H1 (cell line): ENCODE results near the gene RBM26. TPM values are rescaled to one million over a fixed set of nuclear protein-coding genes. Genes with fewer than 3 reads are reported as not detected.

Experiments
- CTCF ChIA-PET: fragments of 300-600 bp; sonication (Branson Sonifier 250); formaldehyde crosslinking; loops from one replicate; lab custom pipeline; 2021; ENCODE audit not compliant: partially characterized antibody; lab: Charles Lee
- POLR2A ChIA-PET: fragments of 300-600 bp; sonication (Branson Sonifier 250); formaldehyde crosslinking; loops from one replicate; lab custom pipeline; 2021; ENCODE audit warnings: inconsistent platforms; ENCODE audit not compliant: partially characterized antibody; lab: Charles Lee
- DNase-seq, 2 experiments: peaks; one replicate each; pipeline versions ENCODE4 v3.0.0 to v3.0.0-alpha.2; 2010 to 2022; ENCODE audit warnings: low spot score in 2 of 2, low read depth in 1 of 2, mixed read lengths in 1 of 2
- FAIRE-seq: peaks from 2 replicates; lab custom pipeline; 2011; peaks lifted over from hg19 to GRCh38; lab: Jason Lieb, UNC
- H2AFZ ChIP-seq: 2 replicates; pipeline ENCODE4 v1.8.1; 2012; ENCODE audit warnings: low read length, inconsistent platforms
- H2AK5ac ChIP-seq: 2 replicates; pipeline ENCODE4 v1.6.1; 2013; ENCODE audit warnings: low read depth, low read length
- H2BK120ac ChIP-seq: replicated peaks from 2 replicates; pipeline ENCODE3; 2013; ENCODE audit warnings: low read depth, low read length, inconsistent platforms
- H2BK12ac ChIP-seq: 2 replicates; pipeline ENCODE4 v1.6.1; 2013; ENCODE audit warnings: low read depth, low read length
- H2BK15ac ChIP-seq: 2 replicates; pipeline ENCODE4 v1.6.1; 2013; ENCODE audit warnings: low read length
- H2BK20ac ChIP-seq: 2 replicates; pipeline ENCODE4 v1.6.1; 2013; ENCODE audit warnings: low read length
- H2BK5ac ChIP-seq: 2 replicates; pipeline ENCODE4 v1.6.1; 2013; ENCODE audit warnings: low read depth, low read length
- H3K14ac ChIP-seq: 2 replicates; pipeline ENCODE4 v1.6.1; 2013; ENCODE audit warnings: inconsistent platforms; ENCODE audit not compliant: insufficient read length
- H3K18ac ChIP-seq: 2 replicates; pipeline ENCODE4 v1.6.1; 2013; ENCODE audit warnings: low read length; ENCODE audit errors: extremely low read depth
- H3K23ac ChIP-seq: 2 replicates; pipeline ENCODE4 v1.6.1; 2013; ENCODE audit warnings: inconsistent platforms; ENCODE audit not compliant: insufficient read length
- H3K23me2 ChIP-seq: 2 replicates; pipeline ENCODE4 v1.6.1; 2013; ENCODE audit warnings: low read depth, low read length
- H3K27ac ChIP-seq: 2 replicates; pipeline ENCODE4 v1.6.1; 2011; ENCODE audit warnings: low read depth, low read length, inconsistent platforms
- H3K27me3 ChIP-seq, 4 experiments: replicated peaks in 1 of 4; 1 replicate in 1 of 4; 2 replicates in 3 of 4; pipeline versions ENCODE4 v1.6.1 to v1.8.1; 2011 to 2013; ENCODE audit warnings: low read length in 3 of 4, mild to moderate bottlenecking in 3 of 4, inconsistent platforms in 2 of 4, mixed read lengths in 2 of 4, moderate library complexity in 1 of 4; ENCODE audit not compliant: control insufficient read depth in 3 of 4, insufficient read depth in 3 of 4; ENCODE audit errors: extremely low read depth in 1 of 4
- H3K36me3 ChIP-seq, 4 experiments: 2 replicates each; pipeline versions ENCODE4 v1.6.1 to v1.8.1; 2011 to 2013; ENCODE audit warnings: mild to moderate bottlenecking in 4 of 4, low read length in 3 of 4, moderate library complexity in 2 of 4, control low read depth in 1 of 4, inconsistent platforms in 1 of 4; ENCODE audit not compliant: insufficient read depth in 4 of 4, control insufficient read depth in 2 of 4
- H3K4ac ChIP-seq: replicated peaks from 2 replicates; pipeline ENCODE3; 2013; ENCODE audit warnings: low read length, low read depth, mixed read lengths, inconsistent platforms; ENCODE audit not compliant: insufficient read length
- H3K4me1 ChIP-seq, 4 experiments: replicated peaks in 1 of 4; 1 replicate in 1 of 4; 2 replicates in 3 of 4; pipeline versions ENCODE4 v1.6.1 to v1.8.1; 2011 to 2013; ENCODE audit warnings: low read length in 3 of 4, inconsistent platforms in 2 of 4, mixed read lengths in 1 of 4; ENCODE audit not compliant: insufficient read depth in 4 of 4, control insufficient read depth in 3 of 4
- H3K4me2 ChIP-seq, 2 experiments: 2 replicates each; pipeline versions ENCODE4 v1.6.1 to v1.8.1; 2011 to 2013; ENCODE audit warnings: low read depth in 2 of 2, low read length in 2 of 2, control low read depth in 1 of 2, inconsistent platforms in 1 of 2, mild to moderate bottlenecking in 1 of 2; ENCODE audit not compliant: insufficient read depth in 1 of 2
- H3K4me3 ChIP-seq, 4 experiments: fragments of 200-600, 300-600 bp in 1 of 4; sonication (generic), shearing (Covaris generic), sonication (Bioruptor Twin) in 1 of 4; 2 replicates each; pipeline versions ENCODE4 v1.5.1 to v1.8.1; 2011 to 2016; ENCODE audit warnings: low read length in 4 of 4, low read depth in 3 of 4, control low read depth in 2 of 4, inconsistent platforms in 2 of 4, mild to moderate bottlenecking in 2 of 4, mixed read lengths in 1 of 4, moderate library complexity in 1 of 4; ENCODE audit not compliant: insufficient read depth in 2 of 4; ENCODE audit errors: extremely low read depth in 1 of 4
- H3K56ac ChIP-seq: replicated peaks from 2 replicates; pipeline ENCODE3; 2013; ENCODE audit warnings: low read depth, mild to moderate bottlenecking, mixed read lengths, low read length, inconsistent platforms; ENCODE audit not compliant: insufficient read length
- H3K79me1 ChIP-seq: 2 replicates; pipeline ENCODE4 v1.6.1; 2013; ENCODE audit warnings: low read depth, low read length, control low read depth
- H3K79me2 ChIP-seq, 2 experiments: 2 replicates each; pipeline versions ENCODE4 v1.6.1 to v1.8.1; 2012 to 2013; ENCODE audit warnings: low read length in 2 of 2, mild to moderate bottlenecking in 2 of 2, inconsistent platforms in 1 of 2; ENCODE audit not compliant: insufficient read depth in 2 of 2, control insufficient read depth in 1 of 2
- H3K9ac ChIP-seq, 4 experiments: replicated peaks in 1 of 4; 1 replicate in 1 of 4; 2 replicates in 3 of 4; pipeline versions ENCODE4 v1.6.1 to v1.8.1; 2011 to 2013; ENCODE audit warnings: low read depth in 3 of 4, low read length in 3 of 4, control low read depth in 2 of 4, mild to moderate bottlenecking in 2 of 4, moderate library complexity in 2 of 4, inconsistent platforms in 1 of 4; ENCODE audit errors: extremely low read depth in 1 of 4
- H3K9me3 ChIP-seq, 2 experiments: 2 replicates each; pipeline versions ENCODE4 v1.6.1 to v1.8.1; 2012 to 2013; ENCODE audit warnings: mild to moderate bottlenecking in 2 of 2, moderate library complexity in 2 of 2, control low read depth in 1 of 2, inconsistent platforms in 1 of 2, low read depth in 1 of 2, low read length in 1 of 2, mixed read lengths in 1 of 2; ENCODE audit not compliant: insufficient read depth in 2 of 2
- H4K20me1 ChIP-seq, 2 experiments: replicated peaks in 1 of 2; 2 replicates each; pipeline versions ENCODE3 to v1.8.1; 2011 to 2013; ENCODE audit warnings: inconsistent platforms in 2 of 2, low read length in 2 of 2, mild to moderate bottlenecking in 1 of 2; ENCODE audit not compliant: insufficient read depth in 2 of 2, control insufficient read depth in 1 of 2
- H4K5ac ChIP-seq: 2 replicates; pipeline ENCODE4 v1.6.1; 2013; ENCODE audit warnings: low read length, low read depth, mixed read lengths, inconsistent platforms; ENCODE audit not compliant: insufficient read length
- H4K8ac ChIP-seq: 2 replicates; pipeline ENCODE4 v1.8.0; 2013; ENCODE audit warnings: mild to moderate bottlenecking, moderate library complexity, low read length, inconsistent platforms; ENCODE audit not compliant: insufficient read depth; ENCODE audit errors: extremely low read depth
- H4K91ac ChIP-seq: replicated peaks from 2 replicates; pipeline ENCODE3; 2013; ENCODE audit warnings: low read length, mixed read lengths, inconsistent platforms; ENCODE audit not compliant: insufficient read length
- HDAC2 ChIP-seq, 2 experiments: fragments of 300-600 bp in 1 of 2; sonication (generic) in 1 of 2; IDR thresholded peaks; 2 replicates each; pipeline ENCODE4 v1.6.1; 2011 to 2012; ENCODE audit warnings: low read depth in 2 of 2, low read length in 2 of 2, mild to moderate bottlenecking in 2 of 2, moderate library complexity in 2 of 2, borderline replicate concordance in 1 of 2, inconsistent platforms in 1 of 2
- NRF1 ChIP-seq: IDR thresholded peaks from 2 replicates; pipeline ENCODE4 v1.6.1; 2011; ENCODE audit warnings: mild to moderate bottlenecking, low read depth, low read length, improper control_type of control experiment
- WGBS, 2 experiments: shearing (Covaris generic) in 1 of 2; methylation state at CpG; one replicate each; pipeline versions ENCODE4 v1.1.6 to v1.1.7; 2013 to 2015; ENCODE audit warnings: low lambda C conversion rate in 2 of 2, mixed read lengths in 2 of 2, inconsistent platforms in 1 of 2, low coverage in 1 of 2, missing lambda C conversion rate in 1 of 2; ENCODE audit not compliant: insufficient replicate concordance in 2 of 2, insufficient coverage in 1 of 2, insufficient read length in 1 of 2; ENCODE audit errors: extremely low coverage in 1 of 2, missing lambda C conversion rate in 1 of 2; 5-methylcytosine and 5-hydroxymethylcytosine counted together
- polyA plus RNA-seq, 7 experiments: library from polyadenylated mRNA; depleted of rRNA in 3 of 7; stranded (reverse) in 5 of 7; unstranded in 2 of 7; fragments of >200 nt in 5 of 7; fragments of 200-250 nt in 2 of 7; gene quantifications; 1 replicate in 5 of 7; 2 replicates in 1 of 7; 4 replicates in 1 of 7; pipeline versions ENCODE4 v1.2.1 to v1.2.3, GENCODE V29; 2011 to 2013; ENCODE audit warnings: missing spikeins in 2 of 7, mixed read lengths in 2 of 7
- total RNA-seq: library from RNA; stranded (reverse); fragmentation: NEBNext Ultra II Directional; extraction: Animal tissue kit (Norgen Biotek cat#: 25700); gene quantifications from 2 replicates; pipeline ENCODE4 v1.2.1, GENCODE V29; 2021

Gene RBM26
- total and polyA plus RNA-seq, 2 of the 8 experiments (the other 6 are each of a cell fraction or from before 2014, with no cell fraction given) = 20.3 to 65.5 TPM

DNA sequence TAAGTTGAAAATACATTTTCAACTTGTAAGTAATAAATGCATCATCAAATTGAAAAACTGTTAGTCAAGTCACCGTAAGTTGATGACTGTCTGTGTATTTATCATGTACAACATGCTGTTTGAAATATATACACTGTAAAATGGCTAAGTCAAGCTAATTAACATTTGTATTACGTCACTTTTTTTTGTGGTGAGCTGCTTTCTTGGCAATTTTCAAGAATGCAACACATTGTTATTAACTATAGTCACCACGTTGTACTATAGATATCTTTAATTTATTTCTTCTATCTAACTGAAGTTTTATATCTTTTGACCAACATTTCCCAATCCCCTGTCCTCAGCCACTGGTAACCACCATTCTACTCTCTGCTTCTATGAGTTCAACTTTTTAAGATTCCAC lies 57.0 kb downstream of the RBM26 start:
- FAIRE-seq (no peak), DNase-seq (no peak)
- Histone ChIP-seq H2BK15ac (no peak overlapping the region), H3K79me2 (no peaks in the 10 kb centered on the region), H3K18ac (no peak overlapping the region), H3K4me1 (no peaks in the 10 kb centered on the region), H2BK5ac (no peak overlapping the region), H3K56ac (no peak overlapping the region), H3K79me1 (no peaks in the 10 kb centered on the region), H2AK5ac (no peak overlapping the region), H3K4me2 (no peak overlapping the region), H3K27me3 (no peaks in the 10 kb centered on the region), H3K23ac (no peak overlapping the region), H3K9ac (no peak overlapping the region), H2BK120ac (no peak overlapping the region), H3K9me3 (no peaks in the 10 kb centered on the region), H2AFZ (no peak overlapping the region), H3K4me3 (no peak overlapping the region), H2BK20ac (no peak overlapping the region), H3K27ac (no peak overlapping the region), H3K36me3 (peaks cover 3 to 53% (median 9%) of the 10 kb centered on the region in 4 experiments; a peak in 5 of 8 replicates), H3K23me2 (no peaks in the 10 kb centered on the region), H4K5ac (no peak overlapping the region), H3K4ac (no peak overlapping the region), H2BK12ac (no peak overlapping the region), H3K14ac (no peak overlapping the region), H4K8ac (no peak overlapping the region), H4K91ac (no peak overlapping the region), H4K20me1 (no peaks in the 10 kb centered on the region)
- ChIA-PET POLR2A (interaction anchor here (1.3 kb wide), 1 partner anchor 58 kb away, joined by 3 read pairs; no protein-coding TSS in a partner anchor), CTCF (interaction anchor here (0.6 to 1.6 kb wide), 6 partner anchors 9 to 1239 kb away, joined by 3 to 7 read pairs (median 4); no protein-coding TSS in a partner anchor)
- WGBS, 2 experiments = 89% methylated on average over 3 of the region's 3 CpGs; no CpG with 5 or more reads in 1 of the 2 experiments
- TF ChIP-seq NRF1 (no peak), HDAC2 (IDR thresholded peaks at IDR 0.05; ENCODE audit: borderline replicate concordance in 1 of 2, low read depth in 2 of 2, low read length in 2 of 2) (no peak)
